Endothelial cell of umbilical vein (primary cell): ENCODE data around the gene DIPK1A. TPM values are rescaled to one million over a fixed set of nuclear protein-coding genes. Genes with fewer than 3 reads are reported as not detected.

Experiments used
- BruUV-seq: library from RNA; stranded (reverse); fragments of 400-500 nt; replicated peaks from 2 replicates; lab custom pipeline; 2021; lab: Mats Ljungman, UMichigan
- CTCF ChIA-PET: fragments of 300-600, 350-600 bp; sonication (Branson Sonifier 250); formaldehyde crosslinking; loops from one replicate; lab custom pipeline; 2021; ENCODE audit warnings: antibody characterized with exemption, inconsistent platforms; lab: Charles Lee
- POLR2A ChIA-PET: fragments of 300-600, 350-600 bp; sonication (Branson Sonifier 250); formaldehyde crosslinking; loops from one replicate; lab custom pipeline; 2021; ENCODE audit warnings: antibody characterized with exemption, inconsistent platforms; lab: Charles Lee
- DNase-seq: peaks from one replicate; pipeline ENCODE4 v3.0.0-alpha.2; 2011; ENCODE audit warnings: low read depth, low spot score
- FAIRE-seq: peaks from 2 replicates; lab custom pipeline; 2011; peaks lifted over from hg19 to GRCh38; lab: Jason Lieb, UNC
- H2AFZ ChIP-seq: 2 replicates; pipeline ENCODE4 v1.6.0; 2012; ENCODE audit warnings: low read depth, low read length, control low read depth, inconsistent platforms
- H3K27ac ChIP-seq: 2 replicates; pipeline ENCODE4 v1.5.1; 2011; ENCODE audit warnings: low read depth, mild to moderate bottlenecking, control low read depth, low read length, moderate library complexity; ENCODE audit not compliant: insufficient read depth
- H3K27me3 ChIP-seq, 2 experiments: 2 replicates each; pipeline versions ENCODE4 v1.6.0 to v1.6.1; 2011; ENCODE audit warnings: low read length in 2 of 2, mixed read lengths in 1 of 2; ENCODE audit not compliant: control insufficient read depth in 2 of 2, insufficient read depth in 2 of 2
- H3K36me3 ChIP-seq, 2 experiments: 2 replicates in 1 of 2; 3 replicates in 1 of 2; pipeline ENCODE4 v1.5.1; 2011; ENCODE audit warnings: low read length in 2 of 2, mild to moderate bottlenecking in 1 of 2, moderate library complexity in 1 of 2; ENCODE audit not compliant: control insufficient read depth in 2 of 2, insufficient read depth in 2 of 2; ENCODE audit errors: extremely low read depth in 1 of 2
- H3K4me1 ChIP-seq: 3 replicates; pipeline ENCODE4 v1.5.1; 2011; ENCODE audit warnings: mild to moderate bottlenecking, low read length; ENCODE audit not compliant: control insufficient read depth, insufficient read depth; ENCODE audit errors: extremely low read depth
- H3K4me2 ChIP-seq: 2 replicates; pipeline ENCODE4 v1.6.1; 2011; ENCODE audit warnings: low read length, control low read depth, mixed read lengths; ENCODE audit not compliant: insufficient read depth
- H3K4me3 ChIP-seq, 3 experiments: fragments of 200-600 bp in 1 of 3; sonication (generic), shearing (Covaris generic) in 1 of 3; replicated peaks in 1 of 3; 2 replicates each; pipeline ENCODE4 v1.5.1; 2011 to 2016; ENCODE audit warnings: control low read depth in 3 of 3, low read length in 3 of 3, mild to moderate bottlenecking in 2 of 3, inconsistent platforms in 1 of 3, low read depth in 1 of 3, moderate library complexity in 1 of 3; ENCODE audit not compliant: insufficient read depth in 1 of 3
- H3K79me2 ChIP-seq: 2 replicates; pipeline ENCODE4 v1.6.0; 2012; ENCODE audit warnings: low read length, inconsistent platforms; ENCODE audit not compliant: control insufficient read depth, insufficient read depth
- H3K9ac ChIP-seq: replicated peaks from 2 replicates; pipeline ENCODE3; 2011; ENCODE audit warnings: low read length, control low read depth; ENCODE audit not compliant: insufficient read depth; ENCODE audit errors: extremely low read depth
- H3K9me1 ChIP-seq: replicated peaks from 3 replicates; pipeline ENCODE4 v1.6.0; 2011; ENCODE audit warnings: mild to moderate bottlenecking, low read length; ENCODE audit not compliant: control insufficient read depth, insufficient read depth; ENCODE audit errors: extremely low read depth
- H3K9me3 ChIP-seq: replicated peaks from 2 replicates; pipeline ENCODE4 v1.5.1; 2012; ENCODE audit warnings: low read length, inconsistent platforms; ENCODE audit not compliant: control insufficient read depth, insufficient read depth
- H4K20me1 ChIP-seq: replicated peaks from 2 replicates; pipeline ENCODE3; 2011; ENCODE audit warnings: mild to moderate bottlenecking, low read length; ENCODE audit not compliant: control insufficient read depth, insufficient read depth; ENCODE audit errors: extremely low read depth
- EZH2 ChIP-seq: IDR thresholded peaks from 2 replicates; pipeline ENCODE4 v1.6.1; 2012; ENCODE audit warnings: borderline replicate concordance, low read depth, mild to moderate bottlenecking, moderate library complexity, low read length, inconsistent platforms; ENCODE audit not compliant: severe bottlenecking
- JUN ChIP-seq: IDR thresholded peaks from 2 replicates; pipeline ENCODE4 v1.6.1; 2011; ENCODE audit warnings: borderline replicate concordance, low read depth; ENCODE audit not compliant: insufficient read length, insufficient read depth
- dilution Hi-C: fragments of 300-500 bp; cut with MboI; formaldehyde crosslinking; loops from one replicate; pipeline ENCODE4 v1.15.0; 2019; ENCODE audit warnings: low sequenced_read_pairs; ENCODE audit not compliant: extremely low pct_ligation_motif_present
- intact Hi-C: fragments of 100-400 bp; cut with micrococcal nuclease; formaldehyde crosslinking; loops from one replicate; pipeline ENCODE4 v1.10.0; 2022
- polyA plus RNA-seq, 4 experiments: library from polyadenylated mRNA; depleted of rRNA in 3 of 4; stranded (reverse) in 3 of 4; unstranded in 1 of 4; fragments of >200 nt; gene quantifications; 2 replicates each; pipeline versions ENCODE4 v1.2.1 to v1.2.3, GENCODE V29; 2011 to 2012; ENCODE audit warnings: missing spikeins in 1 of 4
- total RNA-seq: library from RNA; stranded (reverse); gene quantifications from 2 replicates; pipeline ENCODE4 v1.2.3, GENCODE V29; 2021
- TF ChIP-seq, protein P1 (sequence below), 2 donors: IDR thresholded peaks; 1 replicate in 1 of 2; 2 replicates in 1 of 2; pipeline ENCODE4 v1.5.1; 2011; ENCODE audit warnings: low read length in 2 of 2, mild to moderate bottlenecking in 2 of 2, moderate library complexity in 2 of 2, control low read depth in 1 of 2, inconsistent platforms in 1 of 2, low read depth in 1 of 2; ENCODE audit not compliant: insufficient read depth in 1 of 2; ENCODE audit errors: extremely low read depth in 1 of 2

Gene DIPK1A
- total and polyA plus RNA-seq, 2 donors (not counting 3 experiments of a cell fraction or from before 2014, with no cell fraction given) = 0.25 to 0.93 TPM

DNA sequence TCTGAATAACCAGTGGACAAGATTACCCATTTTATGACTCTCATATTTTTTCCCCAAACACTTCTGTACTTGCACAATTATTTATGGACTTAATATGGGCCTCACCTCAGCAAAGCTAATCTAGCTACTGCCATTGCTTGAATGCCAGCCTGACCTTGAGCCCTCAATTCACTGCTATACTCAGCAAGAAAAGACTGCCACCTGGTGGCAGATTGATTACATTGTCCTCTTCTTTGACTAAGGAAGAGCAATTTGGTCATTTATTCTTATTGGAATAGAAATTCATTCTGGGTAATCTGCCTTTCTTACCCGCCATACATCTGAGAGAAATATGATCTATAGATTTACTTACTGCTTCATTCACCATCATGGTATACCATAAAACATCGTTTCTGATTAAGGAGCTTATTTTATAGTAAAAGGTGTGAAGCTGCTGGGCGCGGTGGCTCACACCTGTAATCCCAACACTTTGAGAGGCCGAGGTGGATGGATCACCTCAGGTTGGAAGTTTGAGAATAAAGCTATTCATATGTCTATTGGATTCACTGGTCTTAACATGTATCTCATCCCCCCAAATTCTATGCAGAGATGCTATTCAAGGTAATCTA lies 32.9 kb upstream of the DIPK1A start:
- Histone ChIP-seq H2AFZ (no peak overlapping the region), H3K4me1 (no peaks in the 10 kb centered on the region), H4K20me1 (no peaks in the 10 kb centered on the region), H3K27me3 (peaks cover 4 to 11% of the 10 kb centered on the region in 2 experiments), H3K79me2 (no peaks in the 10 kb centered on the region), H3K4me3 (no peak overlapping the region), H3K9ac (no peak overlapping the region), H3K9me3 (no peaks in the 10 kb centered on the region), H3K27ac (no peak overlapping the region), H3K36me3 (no peaks in the 10 kb centered on the region), H3K4me2 (no peak overlapping the region), H3K9me1 (no peaks in the 10 kb centered on the region)
- dilution Hi-C loops = no loop called here
- ChIA-PET POLR2A (no interaction called here), CTCF (interaction anchor here (0.6 to 3.8 kb wide), 39 partner anchors 10 to 421 kb away, joined by 3 to 257 read pairs (median 4); partner anchors contain the start of genes DIPK1A and RPL5)
- FAIRE-seq (peak; percentile 79), DNase-seq (peak; percentile 68)
- BruUV-seq = no TSS peak
- intact Hi-C loops = loop anchor here (1.0 to 2.0 kb wide), 4 partner anchors 25 to 135 kb away; partner anchors contain the start of gene DIPK1A
- TF ChIP-seq, protein P1, sequence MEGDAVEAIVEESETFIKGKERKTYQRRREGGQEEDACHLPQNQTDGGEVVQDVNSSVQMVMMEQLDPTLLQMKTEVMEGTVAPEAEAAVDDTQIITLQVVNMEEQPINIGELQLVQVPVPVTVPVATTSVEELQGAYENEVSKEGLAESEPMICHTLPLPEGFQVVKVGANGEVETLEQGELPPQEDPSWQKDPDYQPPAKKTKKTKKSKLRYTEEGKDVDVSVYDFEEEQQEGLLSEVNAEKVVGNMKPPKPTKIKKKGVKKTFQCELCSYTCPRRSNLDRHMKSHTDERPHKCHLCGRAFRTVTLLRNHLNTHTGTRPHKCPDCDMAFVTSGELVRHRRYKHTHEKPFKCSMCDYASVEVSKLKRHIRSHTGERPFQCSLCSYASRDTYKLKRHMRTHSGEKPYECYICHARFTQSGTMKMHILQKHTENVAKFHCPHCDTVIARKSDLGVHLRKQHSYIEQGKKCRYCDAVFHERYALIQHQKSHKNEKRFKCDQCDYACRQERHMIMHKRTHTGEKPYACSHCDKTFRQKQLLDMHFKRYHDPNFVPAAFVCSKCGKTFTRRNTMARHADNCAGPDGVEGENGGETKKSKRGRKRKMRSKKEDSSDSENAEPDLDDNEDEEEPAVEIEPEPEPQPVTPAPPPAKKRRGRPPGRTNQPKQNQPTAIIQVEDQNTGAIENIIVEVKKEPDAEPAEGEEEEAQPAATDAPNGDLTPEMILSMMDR (IDR thresholded peaks at IDR 0.05; ENCODE audit: extremely low read depth in 1 of 2, insufficient read depth in 1 of 2, low read depth in 1 of 2, low read length in 2 of 2) = peak; percentile 64 to 65
- TF ChIP-seq EZH2 = no peak

DNA sequence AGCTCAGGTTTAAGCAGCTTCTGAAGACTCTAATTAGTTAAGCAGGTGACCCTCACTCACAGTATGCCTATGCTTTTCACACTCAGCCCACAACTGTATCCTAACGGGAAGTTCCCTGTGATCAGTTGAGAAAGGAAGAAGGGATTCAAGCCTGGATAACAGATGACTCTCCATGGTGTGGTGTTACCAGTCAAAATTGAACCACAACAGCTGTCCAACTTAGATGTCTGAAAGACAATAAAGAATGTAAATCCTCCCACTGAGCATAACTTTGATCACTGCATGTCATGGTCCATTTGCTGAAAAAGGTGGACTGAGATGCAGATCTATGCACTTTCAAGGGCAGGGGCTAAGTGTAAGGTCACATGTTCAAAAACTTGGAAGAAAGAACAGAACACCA lies 32.3 kb upstream of the DIPK1A start:
- no peaks in the 10 kb centered on the region for H3K9me1 ChIP-seq
- ChIA-PET POLR2A (no interaction called here), CTCF (interaction anchor here (0.6 to 3.8 kb wide), 34 partner anchors 11 to 421 kb away, joined by 3 to 257 read pairs (median 4); partner anchors contain the start of genes DIPK1A and RPL5)
- no TSS peak for BruUV-seq
- dilution Hi-C loops (no loop called here), intact Hi-C loops (no loop called here)
- H3K4me3 ChIP-seq = no peak overlapping the region
- no peaks in the 10 kb centered on the region for H3K4me1 ChIP-seq
- H3K27me3 ChIP-seq = peaks cover 4 to 10% of the 10 kb centered on the region in 2 experiments
- no peak for FAIRE-seq
- no peaks in the 10 kb centered on the region for H4K20me1 ChIP-seq
- H3K27ac ChIP-seq = no peak overlapping the region
- H3K36me3 ChIP-seq = no peaks in the 10 kb centered on the region
- H3K9me3 ChIP-seq = no peaks in the 10 kb centered on the region
- H3K4me2 ChIP-seq = no peak overlapping the region
- no peak overlapping the region for H3K9ac ChIP-seq
- no peak for DNase-seq
- TF ChIP-seq JUN = no peak
- no peaks in the 10 kb centered on the region for H3K79me2 ChIP-seq
- no peak overlapping the region for H2AFZ ChIP-seq
